ENCODE measurements around the gene CCDC154. TPM values are rescaled to one million over a fixed set of nuclear protein-coding genes. Genes with fewer than 3 reads are reported as not detected.

Gene CCDC154
- total and polyA plus RNA-seq, 2 donors (not counting 1 experiment from before 2014, with no cell fraction given) = 12.4 to 22.9 TPM

DNA sequence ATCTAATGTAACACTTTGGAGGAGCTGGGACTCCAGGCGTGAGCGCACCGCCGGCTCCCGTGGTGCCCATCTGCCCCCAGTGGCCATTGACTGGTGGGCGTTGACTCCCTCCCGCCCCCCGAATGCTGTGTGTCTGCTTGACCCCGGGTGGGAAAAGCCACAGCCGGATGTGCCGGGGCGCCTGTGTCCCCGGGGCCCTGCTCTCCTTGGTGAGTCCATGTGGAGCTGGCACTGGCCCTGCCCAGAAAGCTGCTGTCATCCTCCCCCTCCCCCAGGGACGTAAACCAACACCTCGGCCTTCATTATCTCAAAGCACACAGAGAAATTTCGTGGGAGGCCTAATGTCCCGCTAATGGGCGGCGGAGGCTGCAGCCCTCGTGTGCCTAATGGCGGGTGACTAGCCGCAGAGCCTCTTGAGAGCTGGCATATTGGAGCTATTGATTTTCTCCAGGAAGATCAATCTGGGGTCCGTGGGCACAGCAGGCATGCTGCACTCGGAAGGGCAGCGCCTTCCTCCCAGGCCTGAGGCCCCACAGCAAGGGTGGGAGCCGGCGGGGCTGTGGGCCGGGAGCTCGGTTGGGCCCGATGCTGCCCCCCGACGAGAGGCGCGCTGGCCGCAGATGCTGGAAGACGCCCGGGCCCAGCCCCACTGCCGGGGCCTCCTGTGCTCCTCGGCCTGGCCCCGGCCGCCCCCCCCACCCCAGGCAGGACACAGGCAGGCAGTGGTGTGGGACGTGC lies 17.5 kb downstream of the CCDC154 start:
- 90% methylated on average over 34 of the region's 42 CpGs for WGBS (ENCODE audit: insufficient coverage)
- ChIA-PET POLR2A (interaction anchor here (0.5 kb wide), 1 partner anchor 13 kb away, joined by 3 read pairs; no protein-coding TSS in a partner anchor), CTCF (interaction anchor here (0.8 to 3.4 kb wide), 4 partner anchors 10 to 279 kb away, joined by 3 to 14 read pairs (median 4); partner anchors contain the start of gene MAPK8IP3)
- Histone ChIP-seq H3K9me3 (ENCODE audit: control extremely low read depth in 1 of 3, control insufficient read depth in 2 of 3, insufficient read depth in 1 of 3, low read length in 2 of 3) (no peaks in the 10 kb centered on the region), H2AFZ (ENCODE audit: insufficient read depth, low read depth, low read length, poor library complexity, severe bottlenecking) (no peak overlapping the region), H3K27ac (ENCODE audit: low read length in 2 of 2) (no peak overlapping the region), H3K36me3 (replicated peaks in 1 of 2; ENCODE audit: control extremely low read depth in 1 of 2, control insufficient read depth in 1 of 2, extremely low read depth in 1 of 2, insufficient read depth in 2 of 2, low read length in 1 of 2) (no peaks in the 10 kb centered on the region), H3K9ac (ENCODE audit: low read length) (no peak overlapping the region), H3K4me2 (replicated peaks; ENCODE audit: low read depth, low read length, poor library complexity, severe bottlenecking) (no peak overlapping the region), H3K27me3 (replicated peaks in 1 of 4; ENCODE audit: control extremely low read depth in 1 of 4, control insufficient read depth in 3 of 4, insufficient read depth in 4 of 4, low read length in 3 of 4) (no peaks in the 10 kb centered on the region), H4K20me1 (ENCODE audit: control insufficient read depth, insufficient read depth, low read length, poor library complexity, severe bottlenecking) (no peaks in the 10 kb centered on the region), H3K4me3 (ENCODE audit: control extremely low read depth in 1 of 5, extremely low read depth in 1 of 5, insufficient read depth in 1 of 5, low read depth in 2 of 5, low read length in 4 of 5) (no peak overlapping the region), H3K79me2 (ENCODE audit: control insufficient read depth, insufficient read depth, low read length) (peaks cover 6% of the 10 kb centered on the region), H3K4me1 (ENCODE audit: control insufficient read depth in 2 of 2, insufficient read depth in 2 of 2, low read length in 2 of 2) (peaks cover 11 to 25% of the 10 kb centered on the region in 2 donors)
- ATAC-seq (ENCODE audit: low read depth) (no peak), DNase-seq (no peak)
- Mint-ChIP-seq H3K4me1 (peaks cover 5% of the 10 kb centered on the region), H3K27ac (no peak overlapping the region), H3K4me3 (no peak overlapping the region), H3K27me3 (no peaks in the 10 kb centered on the region), H3K9me3 (ENCODE audit: insufficient read depth) (no peaks in the 10 kb centered on the region)
- intact Hi-C loops (cut with micrococcal nuclease) = no loop called here
- no peak for TF ChIP-seq CTCF (IDR thresholded peaks at IDR 0.05)
- no peak for TF ChIP-seq EZH2 (IDR thresholded peaks at IDR 0.05; ENCODE audit: borderline replicate concordance, insufficient read depth, low read depth, low read length, poor library complexity, severe bottlenecking)

DNA sequence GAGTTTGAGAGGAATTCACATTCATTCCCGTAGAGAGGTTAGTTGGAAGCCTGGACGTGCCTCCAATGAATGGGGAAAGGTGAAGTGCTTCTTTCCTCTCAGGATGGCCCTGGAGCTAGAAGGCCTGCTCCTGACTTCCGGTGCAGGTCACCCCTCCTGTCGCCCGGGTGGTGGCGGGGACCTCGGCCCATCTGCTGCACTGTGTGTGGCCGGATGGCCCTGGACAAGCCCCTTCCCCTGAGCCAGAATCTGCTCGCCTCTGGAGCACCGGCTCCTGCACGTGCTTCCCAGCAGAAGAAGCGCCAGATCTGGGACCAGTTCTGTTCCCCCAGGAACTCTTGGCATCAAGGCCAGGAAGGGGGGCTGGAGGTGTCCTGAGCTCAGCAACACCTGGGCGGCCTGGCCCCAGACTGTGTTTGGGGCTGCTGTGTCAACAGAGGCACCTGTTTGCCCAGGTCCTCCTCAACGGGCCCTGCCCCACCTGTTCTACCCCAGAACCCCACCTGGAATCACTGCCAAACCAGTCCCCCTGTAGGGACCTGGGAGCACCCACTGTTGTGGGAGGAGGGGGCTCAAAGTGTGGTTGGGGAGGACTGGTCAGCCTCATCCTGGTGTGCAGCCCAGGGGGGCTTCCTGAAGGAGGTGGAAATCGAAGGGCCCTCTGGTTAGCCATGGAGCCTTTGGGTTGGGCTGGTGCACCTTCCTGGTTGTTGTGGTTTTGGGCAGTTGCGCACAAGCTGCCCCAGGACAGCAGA lies 18.6 kb downstream of the CCDC154 start:
- DNase-seq = no peak
- Mint-ChIP-seq H3K4me1 (peaks cover 9% of the 10 kb centered on the region), H3K27me3 (no peaks in the 10 kb centered on the region), H3K9me3 (ENCODE audit: insufficient read depth) (no peaks in the 10 kb centered on the region), H3K4me3 (no peak overlapping the region), H3K27ac (no peak overlapping the region)
- Histone ChIP-seq H3K9ac (ENCODE audit: low read length) (no peak overlapping the region), H3K4me3 (ENCODE audit: control extremely low read depth in 1 of 5, extremely low read depth in 1 of 5, insufficient read depth in 1 of 5, low read depth in 2 of 5, low read length in 4 of 5) (no peak overlapping the region), H3K27me3 (replicated peaks in 1 of 4; ENCODE audit: control extremely low read depth in 1 of 4, control insufficient read depth in 3 of 4, insufficient read depth in 4 of 4, low read length in 3 of 4) (no peaks in the 10 kb centered on the region), H3K27ac (ENCODE audit: low read length in 2 of 2) (no peak overlapping the region), H3K4me2 (replicated peaks; ENCODE audit: low read depth, low read length, poor library complexity, severe bottlenecking) (no peak overlapping the region), H3K79me2 (ENCODE audit: control insufficient read depth, insufficient read depth, low read length) (peaks cover 6% of the 10 kb centered on the region), H3K36me3 (replicated peaks in 1 of 2; ENCODE audit: control extremely low read depth in 1 of 2, control insufficient read depth in 1 of 2, extremely low read depth in 1 of 2, insufficient read depth in 2 of 2, low read length in 1 of 2) (no peaks in the 10 kb centered on the region), H4K20me1 (ENCODE audit: control insufficient read depth, insufficient read depth, low read length, poor library complexity, severe bottlenecking) (no peaks in the 10 kb centered on the region), H3K4me1 (ENCODE audit: control insufficient read depth in 2 of 2, insufficient read depth in 2 of 2, low read length in 2 of 2) (peaks cover 6 to 29% of the 10 kb centered on the region in 2 donors), H2AFZ (ENCODE audit: insufficient read depth, low read depth, low read length, poor library complexity, severe bottlenecking) (no peak overlapping the region), H3K9me3 (ENCODE audit: control extremely low read depth in 1 of 3, control insufficient read depth in 2 of 3, insufficient read depth in 1 of 3, low read length in 2 of 3) (no peaks in the 10 kb centered on the region)
- intact Hi-C loops (cut with micrococcal nuclease) = no loop called here
- CTCF ChIA-PET = no interaction called here
- POLR2A ChIA-PET = no interaction called here
- WGBS (ENCODE audit: insufficient coverage) = 95% methylated on average over 16 of the region's 16 CpGs
- TF ChIP-seq EZH2 (IDR thresholded peaks at IDR 0.05; ENCODE audit: borderline replicate concordance, insufficient read depth, low read depth, low read length, poor library complexity, severe bottlenecking) (no peak), CTCF (IDR thresholded peaks at IDR 0.05) (no peak)
- no peak for ATAC-seq (ENCODE audit: low read depth)
